K562 (cell line): ENCODE measurements around the gene ZNF197.

Experiments used
- CHD2 ChIP-seq: IDR thresholded peaks from 2 replicates; pipeline ENCODE4 v1.6.1; 2011; ENCODE audit warnings: low read depth, low read length
- ELF2 ChIP-seq: fragments of 250-450 bp; sonication (Bioruptor Pico); IDR thresholded peaks from 2 replicates; pipeline ENCODE4 v1.5.0; 2021; ENCODE audit warnings: mild to moderate bottlenecking
- GABPA ChIP-seq: fragments of 200-800 bp; sonication (Bioruptor generic); conservative IDR thresholded peaks from 2 replicates; pipeline ENCODE4 v1.6.1; 2016; ENCODE audit warnings: low read depth, missing genetic modification characterization, missing compliant biosample characterization
- POLR2A ChIP-seq: fragments of 450-650 bp; conservative IDR thresholded peaks from 2 replicates; pipeline ENCODE4 v1.6.1; 2016
- TF ChIP-seq, protein P1 (sequence below), 3 experiments: IDR thresholded peaks in 2 of 3; conservative IDR thresholded peaks in 1 of 3; 2 replicates each; pipeline ENCODE4 v1.5.1; 2011 to 2012; ENCODE audit warnings: low read length in 3 of 3, mild to moderate bottlenecking in 3 of 3, control low read depth in 2 of 3, improper control_type of control experiment in 1 of 3, inconsistent platforms in 1 of 3, low read depth in 1 of 3, mixed read lengths in 1 of 3, moderate library complexity in 1 of 3; ENCODE audit not compliant: insufficient read depth in 2 of 3

- TF ChIP-seq CHD2 = no peak
- TF ChIP-seq POLR2A = peak; percentile 82
- peak; percentile 83 for TF ChIP-seq ELF2 (CRISPR knock-in tag)
- TF ChIP-seq, protein P1, sequence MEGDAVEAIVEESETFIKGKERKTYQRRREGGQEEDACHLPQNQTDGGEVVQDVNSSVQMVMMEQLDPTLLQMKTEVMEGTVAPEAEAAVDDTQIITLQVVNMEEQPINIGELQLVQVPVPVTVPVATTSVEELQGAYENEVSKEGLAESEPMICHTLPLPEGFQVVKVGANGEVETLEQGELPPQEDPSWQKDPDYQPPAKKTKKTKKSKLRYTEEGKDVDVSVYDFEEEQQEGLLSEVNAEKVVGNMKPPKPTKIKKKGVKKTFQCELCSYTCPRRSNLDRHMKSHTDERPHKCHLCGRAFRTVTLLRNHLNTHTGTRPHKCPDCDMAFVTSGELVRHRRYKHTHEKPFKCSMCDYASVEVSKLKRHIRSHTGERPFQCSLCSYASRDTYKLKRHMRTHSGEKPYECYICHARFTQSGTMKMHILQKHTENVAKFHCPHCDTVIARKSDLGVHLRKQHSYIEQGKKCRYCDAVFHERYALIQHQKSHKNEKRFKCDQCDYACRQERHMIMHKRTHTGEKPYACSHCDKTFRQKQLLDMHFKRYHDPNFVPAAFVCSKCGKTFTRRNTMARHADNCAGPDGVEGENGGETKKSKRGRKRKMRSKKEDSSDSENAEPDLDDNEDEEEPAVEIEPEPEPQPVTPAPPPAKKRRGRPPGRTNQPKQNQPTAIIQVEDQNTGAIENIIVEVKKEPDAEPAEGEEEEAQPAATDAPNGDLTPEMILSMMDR (IDR thresholded peaks at IDR 0.05 in 2 of 3, conservative IDR thresholded peaks at IDR 0.05 in 1 of 3; ENCODE audit: insufficient read depth in 2 of 3, low read depth in 1 of 3, low read length in 3 of 3) = peak in 2 of 3 experiments; percentile 8 to 32; a peak in 3 of 6 replicates
- TF ChIP-seq GABPA = peak; percentile 98
Measured at GRCh38 chr3:44624749-44625480, at the start of gene ZNF197.
